GM18873 (cell line): ENCODE results near the gene TRAM2.

Source experiments
- ATAC-seq: cut with Tn5 transposase; IDR thresholded peaks from one replicate; pipeline ENCODE4 v1.9.1; 2021; ENCODE audit warnings: mild to moderate bottlenecking, moderate library complexity, moderate number of reproducible peaks; ENCODE audit not compliant: unreplicated experiment, low FRiP score

The TRAM2 gene

GRCh38 chr6:52534363-52534762 lies 42.5 kb downstream of the TRAM2 start:
- no peak for ATAC-seq

- ATAC-seq: no peak
Measured at GRCh38 chr6:52533491-52533890, 43.4 kb downstream of the TRAM2 start.

- ATAC-seq: no peak
Measured at GRCh38 chr6:52532457-52532856, 44.4 kb downstream of the TRAM2 start.

DNA sequence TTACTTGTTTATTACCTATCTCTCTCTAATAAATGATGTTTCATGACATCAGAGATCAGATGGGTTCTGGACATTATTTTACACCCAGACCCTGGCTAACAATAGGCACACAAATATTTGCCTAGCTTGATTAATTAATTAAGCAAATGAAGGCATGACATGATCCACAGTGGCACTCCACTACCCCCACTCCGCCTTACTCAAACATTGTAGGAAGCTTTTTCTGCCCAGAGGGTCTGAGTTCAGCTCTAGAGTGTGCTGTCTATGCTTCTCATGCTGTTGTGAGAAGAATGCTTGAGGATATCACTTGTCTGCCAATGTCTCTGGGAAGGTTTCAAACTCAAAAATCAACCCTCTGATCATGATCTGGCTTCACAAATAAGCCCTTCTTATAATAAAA lies 45.0 kb downstream of the TRAM2 start:
- no peak for ATAC-seq

DNA sequence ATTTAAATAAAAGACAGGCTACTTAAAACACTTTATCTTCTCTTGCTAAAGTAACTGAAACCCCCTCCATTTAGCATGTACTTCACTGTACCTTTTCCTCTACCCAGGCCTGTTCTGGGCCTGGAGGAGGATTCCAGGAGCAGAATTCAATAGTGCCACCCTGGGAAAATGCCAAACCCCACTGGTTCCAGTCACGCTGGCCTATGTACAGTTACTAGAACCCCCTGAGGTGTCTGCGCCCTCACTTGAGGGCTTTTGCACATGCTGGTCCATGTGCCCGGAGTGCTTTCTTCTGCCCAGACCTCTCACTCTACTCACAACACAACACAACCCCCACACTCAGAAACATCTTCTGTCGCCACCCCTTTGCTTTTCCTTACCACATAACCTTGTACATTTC lies 45.5 kb downstream of the TRAM2 start:
- no peak for ATAC-seq

GRCh38 chr6:52530351-52530750 lies 46.5 kb downstream of the TRAM2 start:
- ATAC-seq: no peak

DNA sequence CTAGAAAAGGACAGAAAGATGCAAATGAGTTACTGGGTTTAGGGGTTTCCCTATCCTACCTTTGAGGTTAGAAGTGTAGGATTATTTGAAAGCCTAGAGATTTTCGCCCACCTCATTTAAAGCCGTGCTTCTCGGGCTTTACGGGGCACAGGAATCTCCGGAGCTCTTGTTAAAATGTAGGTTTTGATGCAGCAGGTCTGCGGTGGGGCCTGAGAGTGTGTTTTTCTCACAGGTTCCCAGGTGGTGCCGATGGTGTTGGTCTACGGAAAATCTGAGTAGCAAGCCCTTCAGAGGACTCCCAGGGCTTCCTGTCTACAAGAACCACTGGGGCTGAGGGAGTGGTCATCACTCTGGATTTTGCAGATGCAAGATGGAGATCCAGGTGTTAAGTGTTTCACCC lies 47.5 kb downstream of the TRAM2 start:
- no peak for ATAC-seq

DNA sequence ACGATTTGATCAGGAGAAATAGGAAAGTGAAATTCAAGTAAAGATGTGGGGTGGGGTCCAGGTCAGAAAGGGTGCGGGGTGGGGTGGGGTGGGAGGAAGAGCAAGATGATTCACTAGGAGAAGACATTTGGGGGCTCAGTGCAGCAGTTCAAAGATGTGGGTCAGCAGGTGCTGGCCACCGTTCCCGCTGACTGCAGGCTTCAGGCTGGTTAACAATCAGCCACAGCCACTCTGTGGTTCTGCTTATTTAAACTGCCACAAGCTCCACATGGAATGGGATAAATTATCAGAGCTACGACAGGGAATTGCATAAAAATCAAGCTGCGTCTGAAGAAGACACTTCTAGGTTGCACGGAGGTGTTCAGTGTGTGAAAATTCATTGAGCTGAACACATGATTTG lies 49.4 kb downstream of the TRAM2 start:
- ATAC-seq: no peak

GRCh38 chr6:52526634-52527033 lies 50.2 kb downstream of the TRAM2 start:
- no peak for ATAC-seq

DNA sequence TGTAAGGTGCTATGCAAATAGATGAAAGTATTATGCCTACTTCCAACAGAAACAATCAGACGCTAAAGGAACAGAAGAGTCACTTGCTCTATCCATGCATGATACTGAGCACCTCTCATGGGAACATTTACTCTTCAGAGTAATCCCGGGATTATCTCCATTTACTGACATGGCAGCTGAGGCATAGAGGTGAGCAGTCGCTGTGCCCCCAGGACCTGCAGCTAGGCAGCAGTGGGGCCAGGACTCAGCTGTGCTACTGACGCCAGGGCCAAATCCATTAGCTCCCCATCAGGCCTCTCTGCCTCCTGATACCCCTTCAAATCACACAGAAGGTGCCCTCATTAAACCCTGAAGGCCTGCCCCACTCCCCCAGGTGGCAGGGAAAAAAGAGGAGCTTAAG lies 51.9 kb downstream of the TRAM2 start:
- no peak for ATAC-seq

GRCh38 chr6:52523378-52524142 lies 53.3 kb downstream of the TRAM2 start:
- no peak for ATAC-seq

DNA sequence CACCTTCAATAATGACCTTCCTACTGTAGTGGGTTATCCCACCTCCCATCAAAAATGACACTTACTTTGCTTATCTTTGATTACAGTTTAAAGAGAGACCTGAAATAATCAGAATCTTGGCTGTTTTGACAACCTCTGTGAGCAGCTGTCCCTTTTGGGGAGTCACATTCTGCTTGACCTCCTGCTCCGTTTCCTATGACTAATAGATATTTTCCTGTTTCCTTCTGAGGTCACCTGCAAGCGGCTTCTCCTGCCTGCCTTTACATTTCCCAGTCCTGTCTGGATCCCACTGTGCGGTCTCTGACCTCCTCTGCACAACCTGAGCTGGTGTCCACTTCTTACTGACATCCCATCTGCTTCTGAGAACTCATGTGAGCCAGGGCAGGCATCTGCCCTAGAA lies 54.2 kb downstream of the TRAM2 start:
- no peak for ATAC-seq

GRCh38 chr6:52522151-52522626 lies 54.7 kb downstream of the TRAM2 start:
- no peak for ATAC-seq

GRCh38 chr6:52519618-52520017 lies 57.2 kb downstream of the TRAM2 start:
- no peak for ATAC-seq

- no peak for ATAC-seq
Measured at GRCh38 chr6:52518279-52518945, 58.4 kb downstream of the TRAM2 start.

DNA sequence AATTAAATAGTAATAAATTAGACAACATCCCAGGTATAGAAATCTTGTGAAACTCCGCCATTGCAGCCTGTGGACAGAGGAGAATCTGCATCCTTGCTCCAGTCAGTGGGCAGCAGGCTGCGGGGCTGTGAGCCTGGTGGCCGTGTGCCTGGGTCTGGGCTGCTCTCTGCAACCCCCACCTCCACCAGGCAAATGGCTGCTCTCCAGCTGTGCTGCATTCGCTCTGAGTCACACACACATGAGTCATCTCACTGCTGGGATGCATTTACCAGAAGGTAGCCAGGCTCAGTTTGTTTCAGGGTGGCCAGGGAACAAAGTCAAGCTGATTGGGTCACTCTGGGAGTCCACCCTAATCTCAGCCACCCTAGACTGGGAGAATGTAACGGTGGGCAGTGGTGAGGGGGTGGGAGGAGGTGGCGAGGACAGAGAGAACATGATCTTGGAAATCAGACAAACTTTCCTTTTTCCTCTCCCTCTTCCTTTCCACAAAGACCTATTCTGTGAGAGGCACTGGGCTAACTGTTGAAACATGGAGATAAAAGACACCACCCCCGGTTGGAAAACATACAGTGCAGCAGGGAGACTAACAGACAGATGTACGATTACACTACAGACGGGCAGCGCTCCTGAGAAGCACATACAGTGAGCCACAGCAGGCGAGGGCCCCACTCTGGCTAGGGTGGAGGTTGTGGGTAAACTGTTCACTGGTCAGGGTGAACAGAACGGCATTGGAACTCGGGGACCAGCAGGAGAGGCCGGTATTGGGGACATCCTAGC lies 59.2 kb downstream of the TRAM2 start:
- peak; percentile 96 for ATAC-seq

DNA sequence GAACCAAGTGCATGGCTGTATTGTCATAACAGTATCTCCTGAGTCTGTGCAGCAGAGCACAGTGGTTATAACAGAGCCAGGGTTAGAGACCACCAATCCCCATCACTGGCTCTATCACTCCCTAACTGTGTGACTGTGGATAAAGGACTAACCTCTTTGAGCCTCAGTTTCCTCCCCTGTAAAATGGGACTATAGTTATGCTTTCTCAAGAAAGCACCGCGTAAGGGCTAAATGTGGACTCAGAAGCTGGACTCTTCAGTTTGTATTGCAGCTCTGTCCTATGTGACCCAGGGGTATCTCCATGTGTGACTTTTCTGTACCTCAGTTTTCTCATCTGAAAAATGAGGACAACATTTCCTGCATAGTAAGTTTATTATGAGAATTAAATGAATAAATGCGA lies 59.9 kb downstream of the TRAM2 start:
- ATAC-seq: no peak

- ATAC-seq: no peak
Measured at GRCh38 chr6:52516269-52516668, 60.6 kb downstream of the TRAM2 start.

GRCh38 chr6:52515219-52515960 lies 61.5 kb downstream of the TRAM2 start:
- no peak for ATAC-seq

DNA sequence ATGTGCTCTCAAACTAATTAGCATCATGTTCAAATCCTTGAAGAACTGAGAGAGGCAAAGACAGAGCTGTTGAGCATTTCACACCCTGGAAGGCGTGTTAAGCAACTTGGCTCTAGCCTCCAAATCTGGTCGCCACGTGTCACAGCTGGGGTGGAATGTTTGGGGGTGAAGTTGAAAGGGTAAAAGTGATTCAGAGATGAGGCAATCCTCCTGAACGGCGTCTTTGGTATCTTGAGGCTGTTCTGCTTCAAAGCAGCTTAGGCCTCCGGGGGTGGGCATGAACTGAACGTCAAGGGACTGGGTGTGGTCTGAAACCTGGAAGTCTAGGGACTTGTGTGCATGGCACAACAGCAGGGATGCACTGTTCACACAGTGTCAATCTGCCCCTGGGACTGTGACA lies 62.3 kb downstream of the TRAM2 start:
- ATAC-seq: no peak

- ATAC-seq: no peak
Measured at GRCh38 chr6:52513896-52514295, 63.0 kb downstream of the TRAM2 start.
